GM13977 (cell line): ENCODE results near the gene SAP30BP.
"Not testable (repeated sequence)": the region's sequence is repeated elsewhere in the genome, so short reads cannot be mapped to it uniquely, and the experiment has no call there.

Source experiments
- DNase-seq: peaks from one replicate; pipeline ENCODE4 v3.0.0; 2012; ENCODE audit warnings: low spot score
- CTCF ChIP-seq: IDR thresholded peaks from 2 replicates; pipeline ENCODE4 v1.5.1; 2012; ENCODE audit warnings: mild to moderate bottlenecking, control low read depth; ENCODE audit not compliant: insufficient read depth; ENCODE audit errors: extremely low read depth, missing control alignments
- in situ Hi-C: fragments of 300-500 bp; cut with MboI; formaldehyde crosslinking; loops from one replicate; pipeline ENCODE4 v1.12.0; 2022; ENCODE audit warnings: low sequenced_read_pairs, low pct_unique_long_range_greater_than_20kb, mixed read lengths, inconsistent platforms; ENCODE audit not compliant: unreplicated experiment

SAP30BP gene

GRCh38 chr17:75637551-75637950 is 29.6 kb upstream of the SAP30BP start:
- no peak for TF ChIP-seq CTCF
- in situ Hi-C loops, result no loop called here
- DNase-seq, result no peak

GRCh38 chr17:75638039-75638438 is 29.1 kb upstream of the SAP30BP start:
- DNase-seq, in situ Hi-C loops: not testable (repeated sequence)

- no peak for TF ChIP-seq CTCF
- no peak for DNase-seq
- in situ Hi-C loops, result no loop called here
These were observed 28.2 kb upstream of the SAP30BP start for GRCh38 chr17:75638893-75639292.

- DNase-seq, result no peak
- TF ChIP-seq CTCF, result no peak
- in situ Hi-C loops, result no loop called here
These were observed 27.8 kb upstream of the SAP30BP start for GRCh38 chr17:75639327-75639726.

- DNase-seq, result no peak
- TF ChIP-seq CTCF, result no peak
- in situ Hi-C loops, result no loop called here
These were observed 27.2 kb upstream of the SAP30BP start for GRCh38 chr17:75639771-75640555.

- in situ Hi-C loops, result no loop called here
- DNase-seq, result no peak
- TF ChIP-seq CTCF, result no peak
These were observed 26.5 kb upstream of the SAP30BP start for GRCh38 chr17:75640556-75641119.

- no peak for TF ChIP-seq CTCF
These were observed 25.8 kb upstream of the SAP30BP start for GRCh38 chr17:75641343-75641742.

More at GRCh38 chr17:75641343-75641742, 25.8 kb upstream of the SAP30BP start:
- in situ Hi-C loops, result no loop called here
- no peak for DNase-seq
